Muscle layer of duodenum (tissue), 2 donors: ENCODE data around the gene DDIT4.
"Not testable (repeated sequence)": the region's sequence is repeated elsewhere in the genome, so short reads cannot be mapped to it uniquely, and the experiment has no call there.

ENCODE experiments used
- H3K27ac ChIP-seq: one replicate; pipeline ENCODE4 v1.7.0; 2013; ENCODE audit warnings: mild to moderate bottlenecking, low read length
- H3K27me3 ChIP-seq: one replicate; pipeline ENCODE4 v1.7.0; 2013; ENCODE audit warnings: low read depth, mild to moderate bottlenecking, control low read depth, low read length
- H3K36me3 ChIP-seq, 2 donors: one replicate each; pipeline ENCODE4 v1.7.0; 2013; ENCODE audit warnings: low read length in 2 of 2, control low read depth in 1 of 2, mild to moderate bottlenecking in 1 of 2; ENCODE audit not compliant: insufficient read depth in 2 of 2, control insufficient read depth in 1 of 2
- H3K4me1 ChIP-seq, 2 donors: one replicate each; pipeline ENCODE4 v1.7.0; 2013; ENCODE audit warnings: low read length in 2 of 2, mild to moderate bottlenecking in 2 of 2, control low read depth in 1 of 2, moderate library complexity in 1 of 2; ENCODE audit not compliant: insufficient read depth in 2 of 2, control insufficient read depth in 1 of 2
- H3K4me3 ChIP-seq, 2 donors: one replicate each; pipeline ENCODE4 v1.7.0; 2013; ENCODE audit warnings: low read length in 2 of 2, low read depth in 1 of 2, mild to moderate bottlenecking in 1 of 2
- H3K9me3 ChIP-seq, 2 donors: one replicate each; pipeline ENCODE4 v1.7.0; 2013; ENCODE audit warnings: low read length in 2 of 2, control low read depth in 1 of 2, mild to moderate bottlenecking in 1 of 2; ENCODE audit not compliant: control insufficient read depth in 1 of 2
- donor health status: healthy.

Gene DDIT4

GRCh38 chr10:72273410-72274212, at the start of gene DDIT4:
Gene DDIT4, plus strand, starts transcription at chr10:72273924. Its CDS starts 293 bp downstream, at chr10:72274217.
- Histone ChIP-seq H3K27ac (peak within 1 kb of the TSS; percentile 97), H3K9me3 (no peaks in the 10 kb centered on the region), H3K27me3 (no peaks in the 10 kb centered on the region), H3K4me3 (peak within 1 kb of the TSS; percentile 82 to 98), H3K4me1 (peaks cover 14 to 29% of the 10 kb centered on the region in 2 donors), H3K36me3 (peaks cover 0 to 14% of the 10 kb centered on the region in 2 donors)

- H3K36me3 ChIP-seq, H3K4me3 ChIP-seq, H3K27me3 ChIP-seq, H3K9me3 ChIP-seq: not testable (repeated sequence)
- Histone ChIP-seq H3K27ac (peak overlapping the region; percentile 43), H3K4me1 (peaks cover 0 to 17% of the 10 kb centered on the region in 2 donors)
Observed at GRCh38 chr10:72224191-72224590, 49.5 kb upstream of the DDIT4 start.

GRCh38 chr10:72226418-72227027, 47.2 kb upstream of the DDIT4 start:
- no peak overlapping the region for H3K27ac ChIP-seq
- no peaks in the 10 kb centered on the region for H3K27me3 ChIP-seq
- no peak overlapping the region for H3K4me3 ChIP-seq
- H3K36me3 ChIP-seq, result peaks cover 6 to 10% of the 10 kb centered on the region in 2 donors
- no peaks in the 10 kb centered on the region for H3K9me3 ChIP-seq
- peaks cover 0 to 12% of the 10 kb centered on the region in 2 donors for H3K4me1 ChIP-seq

- no peaks in the 10 kb centered on the region for H3K27me3 ChIP-seq
- H3K9me3 ChIP-seq, result no peaks in the 10 kb centered on the region
- H3K27ac ChIP-seq, result peak overlapping the region; percentile 33
- peaks cover 7 to 12% of the 10 kb centered on the region in 2 donors for H3K36me3 ChIP-seq
- H3K4me1 ChIP-seq, result peaks cover 0 to 12% of the 10 kb centered on the region in 2 donors
- no peak overlapping the region for H3K4me3 ChIP-seq
Observed at GRCh38 chr10:72227826-72228225, 45.9 kb upstream of the DDIT4 start.

GRCh38 chr10:72228318-72228751, 45.4 kb upstream of the DDIT4 start:
- Histone ChIP-seq H3K9me3 (no peaks in the 10 kb centered on the region), H3K27me3 (no peaks in the 10 kb centered on the region), H3K27ac (peak overlapping the region; percentile 33), H3K36me3 (peaks cover 12 to 18% of the 10 kb centered on the region in 2 donors), H3K4me3 (no peak overlapping the region), H3K4me1 (peaks cover 0 to 12% of the 10 kb centered on the region in 2 donors)

- H3K4me3 ChIP-seq, result no peak overlapping the region
- peak overlapping the region; percentile 57 for H3K27ac ChIP-seq
- H3K36me3 ChIP-seq, result peaks cover 17 to 26% of the 10 kb centered on the region in 2 donors
- peaks cover 0 to 12% of the 10 kb centered on the region in 2 donors for H3K4me1 ChIP-seq
- no peaks in the 10 kb centered on the region for H3K27me3 ChIP-seq
- no peaks in the 10 kb centered on the region for H3K9me3 ChIP-seq
Observed at GRCh38 chr10:72229261-72230251, 44.2 kb upstream of the DDIT4 start.

- Histone ChIP-seq H3K27me3 (no peaks in the 10 kb centered on the region), H3K4me1 (peaks cover 0 to 6% of the 10 kb centered on the region in 2 donors), H3K4me3 (no peak overlapping the region), H3K27ac (no peak overlapping the region), H3K36me3 (peaks cover 22 to 43% of the 10 kb centered on the region in 2 donors), H3K9me3 (no peaks in the 10 kb centered on the region)
Observed at GRCh38 chr10:72233621-72234020, 40.1 kb upstream of the DDIT4 start.

GRCh38 chr10:72234560-72235095, 39.1 kb upstream of the DDIT4 start:
- no peak overlapping the region for H3K27ac ChIP-seq
- H3K36me3 ChIP-seq, result peaks cover 22 to 43% of the 10 kb centered on the region in 2 donors
- H3K9me3 ChIP-seq, result no peaks in the 10 kb centered on the region
- peaks cover 0 to 2% of the 10 kb centered on the region in 2 donors for H3K4me1 ChIP-seq
- H3K4me3 ChIP-seq, result no peak overlapping the region
- no peaks in the 10 kb centered on the region for H3K27me3 ChIP-seq

GRCh38 chr10:72235544-72236279, 38.0 kb upstream of the DDIT4 start:
- H3K27me3 ChIP-seq, result no peaks in the 10 kb centered on the region
- no peaks in the 10 kb centered on the region for H3K9me3 ChIP-seq
- H3K4me1 ChIP-seq, result no peaks in the 10 kb centered on the region
- H3K4me3 ChIP-seq, result no peak overlapping the region
- peaks cover 21 to 41% of the 10 kb centered on the region in 2 donors for H3K36me3 ChIP-seq
- no peak overlapping the region for H3K27ac ChIP-seq

GRCh38 chr10:72238392-72239175, 35.1 kb upstream of the DDIT4 start:
- H3K36me3 ChIP-seq, result peaks cover 10 to 23% of the 10 kb centered on the region in 2 donors
- no peaks in the 10 kb centered on the region for H3K9me3 ChIP-seq
- no peaks in the 10 kb centered on the region for H3K27me3 ChIP-seq
- no peak overlapping the region for H3K4me3 ChIP-seq
- H3K27ac ChIP-seq, result no peak overlapping the region
- peaks cover 0 to 10% of the 10 kb centered on the region in 2 donors for H3K4me1 ChIP-seq
